D721Med (cell line): ENCODE measurements around the gene PSMA6.
"Not testable (repeated sequence)": the region's sequence is repeated elsewhere in the genome, so short reads cannot be mapped to it uniquely, and the experiment has no call there.

Experiments
- DNase-seq: peaks from one replicate; pipeline ENCODE4 v3.0.0; 2011; ENCODE audit warnings: low spot score; ENCODE audit not compliant: insufficient read length
- FAIRE-seq: peaks from 2 replicates; lab custom pipeline; 2011; peaks lifted over from hg19 to GRCh38; lab: Jason Lieb, UNC
- TF ChIP-seq, protein P1 (sequence below): IDR thresholded peaks from 2 replicates; pipeline ENCODE4 v1.5.1; 2012; ENCODE audit warnings: mild to moderate bottlenecking, control low read depth; ENCODE audit not compliant: insufficient read depth; ENCODE audit errors: missing control alignments

PSMA6 gene

DNA sequence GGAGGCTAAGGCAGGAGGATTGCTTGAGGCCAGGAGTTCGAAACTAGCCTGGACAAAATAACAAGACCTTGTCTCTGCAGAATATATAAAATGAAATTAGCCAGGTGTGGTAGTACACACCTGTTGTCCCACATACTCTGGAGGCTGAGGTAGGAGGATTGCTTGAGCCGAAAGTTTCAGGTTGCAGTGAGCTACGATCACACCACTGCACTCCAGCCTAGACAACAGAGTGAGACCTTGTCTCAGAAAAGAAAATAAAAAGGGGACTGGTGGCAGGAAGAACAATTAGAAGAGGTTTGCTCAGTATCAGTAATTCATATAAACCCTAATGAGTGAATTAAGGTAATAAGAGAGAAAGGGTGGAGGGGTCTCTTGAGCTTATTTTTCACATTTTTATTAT lies 8.0 kb downstream of the PSMA6 start:
- TF ChIP-seq, protein P1, sequence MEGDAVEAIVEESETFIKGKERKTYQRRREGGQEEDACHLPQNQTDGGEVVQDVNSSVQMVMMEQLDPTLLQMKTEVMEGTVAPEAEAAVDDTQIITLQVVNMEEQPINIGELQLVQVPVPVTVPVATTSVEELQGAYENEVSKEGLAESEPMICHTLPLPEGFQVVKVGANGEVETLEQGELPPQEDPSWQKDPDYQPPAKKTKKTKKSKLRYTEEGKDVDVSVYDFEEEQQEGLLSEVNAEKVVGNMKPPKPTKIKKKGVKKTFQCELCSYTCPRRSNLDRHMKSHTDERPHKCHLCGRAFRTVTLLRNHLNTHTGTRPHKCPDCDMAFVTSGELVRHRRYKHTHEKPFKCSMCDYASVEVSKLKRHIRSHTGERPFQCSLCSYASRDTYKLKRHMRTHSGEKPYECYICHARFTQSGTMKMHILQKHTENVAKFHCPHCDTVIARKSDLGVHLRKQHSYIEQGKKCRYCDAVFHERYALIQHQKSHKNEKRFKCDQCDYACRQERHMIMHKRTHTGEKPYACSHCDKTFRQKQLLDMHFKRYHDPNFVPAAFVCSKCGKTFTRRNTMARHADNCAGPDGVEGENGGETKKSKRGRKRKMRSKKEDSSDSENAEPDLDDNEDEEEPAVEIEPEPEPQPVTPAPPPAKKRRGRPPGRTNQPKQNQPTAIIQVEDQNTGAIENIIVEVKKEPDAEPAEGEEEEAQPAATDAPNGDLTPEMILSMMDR = no peak
- DNase-seq (no peak), FAIRE-seq (no peak)

DNA sequence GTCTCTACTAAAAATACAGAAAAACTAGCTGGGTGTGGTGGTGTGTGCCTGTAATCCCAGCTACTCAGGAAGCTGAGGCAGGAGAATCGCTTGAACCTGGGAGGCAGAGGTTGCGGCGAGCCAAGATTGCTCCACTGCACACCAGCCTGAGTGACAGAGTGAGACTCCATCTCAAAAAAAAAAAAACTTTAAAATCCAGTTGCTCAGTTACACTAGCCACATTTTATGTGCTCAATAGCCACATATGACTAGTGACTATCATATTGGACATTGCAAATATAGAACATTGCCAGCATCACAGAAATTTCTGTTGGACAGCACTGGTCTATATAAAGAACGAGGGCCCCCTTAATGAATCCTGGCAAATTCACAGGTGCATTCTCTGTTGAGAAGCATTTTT lies 9.2 kb downstream of the PSMA6 start:
- FAIRE-seq, DNase-seq: not testable (repeated sequence)

DNA sequence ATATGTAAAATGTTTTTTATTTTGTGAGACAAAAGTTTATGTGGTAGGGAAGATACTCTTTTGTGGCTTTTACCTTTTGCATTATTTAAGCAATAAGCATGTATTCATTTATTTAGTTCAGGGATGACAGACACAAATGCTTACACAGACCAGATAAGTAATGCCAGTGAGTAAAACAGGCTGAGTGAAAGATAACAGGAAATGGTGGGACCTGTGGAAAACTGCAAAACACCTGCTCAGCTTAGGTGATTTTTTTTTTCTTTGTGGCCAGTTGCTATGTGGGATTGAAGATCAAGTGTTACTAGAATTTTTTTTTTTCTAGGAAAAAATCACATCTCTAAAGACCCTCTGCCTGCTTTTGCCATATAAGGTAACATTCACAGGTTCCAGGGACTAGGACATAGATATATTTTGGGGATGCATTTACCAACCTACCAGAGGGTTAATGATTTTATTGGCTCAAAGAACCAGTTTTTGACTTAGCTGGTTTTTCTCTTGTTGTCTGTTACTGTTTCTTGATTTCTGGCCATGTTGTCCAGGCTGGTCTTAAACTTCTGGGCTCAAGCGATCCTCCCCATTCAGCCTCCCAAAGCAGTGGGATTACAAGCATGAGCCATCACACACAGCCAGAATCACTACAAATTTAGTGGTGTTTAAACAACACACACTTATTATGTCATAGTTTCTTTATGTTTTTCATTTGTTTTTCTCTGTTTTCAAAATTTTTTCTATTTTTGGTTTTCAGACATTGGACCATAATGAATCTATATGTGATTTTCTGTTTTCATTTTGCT lies 9.8 kb downstream of the PSMA6 start:
- FAIRE-seq (no peak), DNase-seq (no peak)
- TF ChIP-seq, protein P1 = no peak

DNA sequence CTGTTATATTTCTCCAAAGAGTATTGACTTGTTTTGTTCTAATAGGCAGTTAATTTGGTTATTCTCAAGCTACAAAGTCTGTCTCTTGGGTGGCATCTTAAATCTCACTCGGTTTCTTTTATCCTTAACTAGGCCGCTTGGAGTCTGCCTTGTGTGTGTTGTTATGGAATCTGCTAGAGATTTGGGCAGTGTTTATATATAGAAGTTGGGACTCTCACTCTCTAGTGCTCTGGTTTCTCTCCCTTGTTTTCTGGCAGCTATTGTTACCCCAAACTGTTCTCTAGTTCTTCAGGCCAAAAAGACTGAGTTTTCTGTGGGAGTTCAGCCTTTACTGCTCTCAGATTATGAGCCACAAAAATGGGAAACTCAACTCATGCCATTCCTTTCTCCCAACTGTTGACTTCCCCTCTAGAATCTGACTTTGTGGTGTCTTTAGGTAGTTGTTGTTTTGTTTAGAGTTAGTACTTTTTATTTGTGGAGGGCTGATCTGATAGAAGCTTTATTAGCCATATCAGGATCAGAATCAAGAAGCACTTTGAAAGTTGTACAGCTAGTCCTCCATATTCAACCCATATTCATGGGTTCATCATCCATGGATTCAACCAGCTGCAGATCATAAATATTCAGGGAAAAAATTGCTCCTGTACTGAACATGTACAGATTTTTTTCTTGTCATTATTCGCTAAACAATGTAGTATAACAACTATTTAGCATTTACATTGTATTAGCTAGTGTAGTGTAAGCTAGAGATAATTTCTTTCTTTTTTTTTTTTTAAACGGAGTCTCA lies 11.2 kb downstream of the PSMA6 start:
- no peak for DNase-seq
- TF ChIP-seq, protein P1 = no peak
- FAIRE-seq = no peak

DNA sequence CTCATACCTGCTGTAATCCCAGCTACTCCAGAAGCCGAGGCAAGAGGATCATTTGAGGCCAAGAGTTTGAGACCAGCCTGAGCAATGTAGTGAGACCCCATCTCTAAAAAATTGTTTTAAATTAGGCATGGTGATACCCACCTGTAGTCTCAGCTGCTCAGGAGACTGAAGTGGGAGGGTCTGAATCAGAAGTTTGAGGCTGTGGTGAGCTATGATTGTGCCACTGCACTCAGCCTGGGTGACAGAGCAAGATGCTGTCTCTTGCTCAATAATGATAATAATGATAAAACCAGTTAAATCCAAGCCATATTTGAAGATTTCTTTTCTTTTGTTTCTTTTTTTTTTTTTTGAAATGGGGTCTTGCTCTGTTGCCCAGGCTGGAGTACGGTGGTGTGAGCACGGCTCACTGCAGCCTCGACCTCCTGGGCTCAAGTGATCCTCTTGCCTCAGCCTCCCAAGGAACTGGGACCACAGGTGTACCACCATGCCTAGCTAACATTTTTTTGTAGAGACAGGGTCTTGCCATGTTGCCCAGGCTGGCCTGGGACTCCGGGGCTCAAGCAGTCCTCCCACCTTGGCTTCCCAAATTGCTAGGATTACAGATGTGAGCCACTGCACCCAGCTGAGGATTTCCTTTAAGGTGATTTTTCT lies 12.8 kb downstream of the PSMA6 start:
- DNase-seq (no peak), FAIRE-seq (no peak)
- TF ChIP-seq, protein P1 = no peak

DNA sequence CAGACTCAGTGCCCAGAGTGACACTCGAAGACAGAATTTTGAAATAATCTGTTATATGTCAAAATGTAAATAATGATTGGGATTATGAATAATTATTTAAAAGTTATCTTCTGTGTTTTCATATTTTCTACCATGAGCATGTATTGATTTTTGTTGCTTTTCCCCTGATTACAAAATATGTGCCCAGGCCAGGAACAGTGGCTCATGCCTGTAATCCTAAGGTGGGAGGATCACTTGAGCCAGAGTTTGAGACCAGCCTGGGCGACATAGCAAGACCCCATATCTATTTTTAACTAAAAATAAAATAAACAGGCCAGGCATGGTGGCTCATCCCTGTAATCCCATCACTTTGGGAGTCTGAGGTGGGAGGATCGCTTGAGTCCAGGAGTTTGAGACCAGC lies 13.5 kb downstream of the PSMA6 start:
- TF ChIP-seq, protein P1 = no peak
- DNase-seq (no peak), FAIRE-seq (no peak)

DNA sequence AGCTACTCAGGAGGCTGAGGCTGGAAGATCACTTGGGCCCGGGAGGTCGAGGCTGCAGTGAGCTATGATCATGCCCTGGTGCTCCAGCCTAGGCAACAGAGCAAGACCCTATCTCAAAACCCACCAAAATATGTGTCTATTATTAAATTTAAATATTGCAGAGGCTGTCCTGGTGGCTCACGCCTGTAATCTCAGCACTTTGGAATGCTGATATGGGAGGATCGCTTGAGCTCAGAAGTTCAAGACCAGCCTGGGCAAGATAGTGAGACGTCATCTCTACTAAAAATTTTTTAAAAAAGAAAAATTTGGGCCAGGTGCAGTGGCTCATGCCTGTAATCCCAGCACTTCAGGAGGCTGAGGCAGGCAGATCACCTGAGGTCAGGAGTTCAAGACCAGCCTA lies 13.9 kb downstream of the PSMA6 start:
- FAIRE-seq (no peak), DNase-seq (no peak)
- TF ChIP-seq, protein P1 = no peak
